Effector memory CD8-positive, alpha-beta T cell (primary cell): Measurements from ENCODE around the gene CHRD.

ENCODE experiments used
- ATAC-seq: fragments of 150-1000 bp; cut with Tn5 transposase; replicated peaks from 2 replicates; pipeline ENCODE4 v1.10.0; 2021; ENCODE audit warnings: mild to moderate bottlenecking, moderate library complexity
- DNase-seq, 3 experiments: peaks; one replicate each; pipeline ENCODE4 v3.0.0; 2021
- H3K27ac Mint-ChIP-seq, 2 donors: one replicate each; pipeline ENCODE4 v1.8.0; 2022; ENCODE audit warnings: mild to moderate bottlenecking in 2 of 2, mixed read lengths in 2 of 2, moderate library complexity in 2 of 2
- H3K27me3 Mint-ChIP-seq, 2 donors: one replicate each; pipeline ENCODE4 v1.8.0; 2022; ENCODE audit warnings: mixed read lengths in 2 of 2
- H3K36me3 Mint-ChIP-seq: one replicate; pipeline ENCODE4 v1.8.0; 2022; ENCODE audit warnings: mild to moderate bottlenecking, moderate library complexity, mixed read lengths; ENCODE audit not compliant: insufficient read depth
- H3K4me1 Mint-ChIP-seq, 2 donors: one replicate each; pipeline ENCODE4 v1.8.0; 2022; ENCODE audit warnings: low read depth in 2 of 2, mixed read lengths in 2 of 2
- H3K4me3 Mint-ChIP-seq, 2 donors: one replicate each; pipeline ENCODE4 v1.8.0; 2022; ENCODE audit warnings: mild to moderate bottlenecking in 2 of 2, mixed read lengths in 2 of 2, moderate library complexity in 2 of 2
- H3K9me3 Mint-ChIP-seq, 2 donors: one replicate each; pipeline ENCODE4 v1.8.0; 2022; ENCODE audit warnings: mixed read lengths in 2 of 2

CHRD gene

GRCh38 chr3:184352149-184352785 lies 27.6 kb upstream of the CHRD start:
- no peaks in the 10 kb centered on the region for H3K9me3 Mint-ChIP-seq
- H3K27ac Mint-ChIP-seq, result peak overlapping the region in 1 of 2 donors; percentile 73
- peaks cover 2% of the 10 kb centered on the region for H3K36me3 Mint-ChIP-seq
- no peaks in the 10 kb centered on the region for H3K27me3 Mint-ChIP-seq
- no peak overlapping the region for H3K4me3 Mint-ChIP-seq
- no peak for DNase-seq
- peaks cover 0 to 3% of the 10 kb centered on the region in 2 donors for H3K4me1 Mint-ChIP-seq
- ATAC-seq, result no peak

GRCh38 chr3:184352897-184353545 lies 26.8 kb upstream of the CHRD start:
- Mint-ChIP-seq H3K27ac (no peak overlapping the region), H3K4me3 (no peak overlapping the region), H3K36me3 (peaks cover 2% of the 10 kb centered on the region), H3K9me3 (no peaks in the 10 kb centered on the region), H3K4me1 (peaks cover 0 to 3% of the 10 kb centered on the region in 2 donors), H3K27me3 (no peaks in the 10 kb centered on the region)
- DNase-seq, result no peak
- no peak for ATAC-seq

- no peak overlapping the region for H3K27ac Mint-ChIP-seq
- no peaks in the 10 kb centered on the region for H3K27me3 Mint-ChIP-seq
- peaks cover 2% of the 10 kb centered on the region for H3K36me3 Mint-ChIP-seq
- no peak for ATAC-seq
- peaks cover 0 to 3% of the 10 kb centered on the region in 2 donors for H3K4me1 Mint-ChIP-seq
- H3K9me3 Mint-ChIP-seq, result no peaks in the 10 kb centered on the region
- DNase-seq, result no peak
- H3K4me3 Mint-ChIP-seq, result peak overlapping the region; percentile 22 to 25
Measured at GRCh38 chr3:184353546-184353941, 26.3 kb upstream of the CHRD start.

- peaks cover 5% of the 10 kb centered on the region for H3K36me3 Mint-ChIP-seq
- ATAC-seq (peak; percentile 78), DNase-seq (peak; percentile 48 to 59 (median 51))
- H3K27me3 Mint-ChIP-seq, result no peaks in the 10 kb centered on the region
- H3K4me3 Mint-ChIP-seq, result peak overlapping the region; percentile 22 to 25
- H3K9me3 Mint-ChIP-seq, result no peaks in the 10 kb centered on the region
- H3K27ac Mint-ChIP-seq, result no peak overlapping the region
- H3K4me1 Mint-ChIP-seq, result peaks cover 0 to 3% of the 10 kb centered on the region in 2 donors
Measured at GRCh38 chr3:184354121-184354728, 25.6 kb upstream of the CHRD start.

- no peak for ATAC-seq
- Mint-ChIP-seq H3K27me3 (no peaks in the 10 kb centered on the region), H3K36me3 (peaks cover 5% of the 10 kb centered on the region), H3K4me1 (peaks cover 0 to 3% of the 10 kb centered on the region in 2 donors), H3K27ac (no peak overlapping the region), H3K4me3 (no peak overlapping the region), H3K9me3 (no peaks in the 10 kb centered on the region)
- DNase-seq, result no peak
Measured at GRCh38 chr3:184354754-184355153, 25.1 kb upstream of the CHRD start.

GRCh38 chr3:184355261-184356040 lies 24.4 kb upstream of the CHRD start:
- Mint-ChIP-seq H3K4me1 (peaks cover 0 to 5% of the 10 kb centered on the region in 2 donors), H3K27ac (no peak overlapping the region), H3K9me3 (no peaks in the 10 kb centered on the region), H3K27me3 (no peaks in the 10 kb centered on the region), H3K36me3 (peaks cover 5% of the 10 kb centered on the region), H3K4me3 (no peak overlapping the region)
- DNase-seq (no peak), ATAC-seq (no peak)

GRCh38 chr3:184357248-184358123 lies 22.4 kb upstream of the CHRD start:
- Mint-ChIP-seq H3K4me1 (peaks cover 8 to 9% of the 10 kb centered on the region in 2 donors), H3K9me3 (no peaks in the 10 kb centered on the region), H3K27me3 (no peaks in the 10 kb centered on the region), H3K36me3 (peaks cover 9% of the 10 kb centered on the region), H3K4me3 (no peak overlapping the region), H3K27ac (no peak overlapping the region)
- ATAC-seq (no peak), DNase-seq (no peak)

- Mint-ChIP-seq H3K4me1 (peaks cover 9 to 10% of the 10 kb centered on the region in 2 donors), H3K27ac (no peak overlapping the region), H3K36me3 (peaks cover 14% of the 10 kb centered on the region), H3K27me3 (no peaks in the 10 kb centered on the region), H3K4me3 (no peak overlapping the region), H3K9me3 (no peaks in the 10 kb centered on the region)
- ATAC-seq (no peak), DNase-seq (no peak)
Measured at GRCh38 chr3:184358124-184358767, 21.6 kb upstream of the CHRD start.

- no peaks in the 10 kb centered on the region for H3K9me3 Mint-ChIP-seq
- ATAC-seq, result no peak
- H3K4me3 Mint-ChIP-seq, result peak overlapping the region in 1 of 2 donors; percentile 22
Measured at GRCh38 chr3:184358921-184359350, 20.9 kb upstream of the CHRD start.

GRCh38 chr3:184359610-184360009 lies 20.2 kb upstream of the CHRD start:
- peaks cover 23% of the 10 kb centered on the region for H3K36me3 Mint-ChIP-seq
- no peaks in the 10 kb centered on the region for H3K9me3 Mint-ChIP-seq
- H3K27me3 Mint-ChIP-seq, result no peaks in the 10 kb centered on the region
- peak overlapping the region; percentile 71 to 79 for H3K4me3 Mint-ChIP-seq
- H3K4me1 Mint-ChIP-seq, result peaks cover 13 to 17% of the 10 kb centered on the region in 2 donors
- DNase-seq (no peak), ATAC-seq (no peak)
- H3K27ac Mint-ChIP-seq, result no peak overlapping the region

More at GRCh38 chr3:184358921-184359350, 20.9 kb upstream of the CHRD start:
- H3K4me1 Mint-ChIP-seq, result peaks cover 9 to 13% of the 10 kb centered on the region in 2 donors
- H3K27ac Mint-ChIP-seq, result no peak overlapping the region
- H3K27me3 Mint-ChIP-seq, result no peaks in the 10 kb centered on the region
- DNase-seq, result no peak
- peaks cover 21% of the 10 kb centered on the region for H3K36me3 Mint-ChIP-seq

- ATAC-seq, result no peak
- no peak for DNase-seq
- Mint-ChIP-seq H3K4me1 (peaks cover 18 to 19% of the 10 kb centered on the region in 2 donors), H3K4me3 (peak overlapping the region; percentile 71 to 79), H3K27ac (no peak overlapping the region), H3K9me3 (no peaks in the 10 kb centered on the region), H3K27me3 (no peaks in the 10 kb centered on the region), H3K36me3 (peaks cover 30% of the 10 kb centered on the region)
Measured at GRCh38 chr3:184360070-184360928, 19.6 kb upstream of the CHRD start.
